Tibial nerve (tissue), 3 donors: Measurements from ENCODE around the gene CLEC16A.

Experiments
- CTCF ChIP-seq, 5 experiments: fragments of 200-600 bp in 3 of 5; fragments of 450-650 bp in 2 of 5; sonication (generic) in 3 of 5; IDR thresholded peaks; one replicate each; pipeline ENCODE4 v1.5.1; 2016 to 2019; ENCODE audit warnings: antibody characterized with exemption in 5 of 5, mild to moderate bottlenecking in 3 of 5, moderate library complexity in 2 of 5
- POLR2A ChIP-seq, 2 donors: fragments of 450-650 bp; IDR thresholded peaks; one replicate each; pipeline ENCODE4 v1.6.1; 2017; ENCODE audit warnings: antibody characterized with exemption in 2 of 2, mild to moderate bottlenecking in 2 of 2, moderate library complexity in 2 of 2

GRCh38 chr16:11127610-11128195, 183.3 kb downstream of the CLEC16A start:
- TF ChIP-seq CTCF (IDR thresholded peaks at IDR 0.05) (no peak), POLR2A (IDR thresholded peaks at IDR 0.05) (no peak)
